Panc1 (cell line): ENCODE measurements around the gene CD8B.

ENCODE experiments used
- TF ChIP-seq, protein P1 (sequence below): fragments of 450-650 bp; IDR thresholded peaks from 2 replicates; pipeline ENCODE4 v1.5.1; 2017; ENCODE audit warnings: mild to moderate bottlenecking
- TF ChIP-seq, protein P2 (sequence below), 2 experiments: IDR thresholded peaks; 2 replicates each; pipeline ENCODE4 v1.6.1; 2011 to 2012; ENCODE audit warnings: low read depth in 2 of 2, control low read depth in 1 of 2, low read length in 1 of 2, mild to moderate bottlenecking in 1 of 2, moderate library complexity in 1 of 2; ENCODE audit not compliant: insufficient read depth in 1 of 2

DNA sequence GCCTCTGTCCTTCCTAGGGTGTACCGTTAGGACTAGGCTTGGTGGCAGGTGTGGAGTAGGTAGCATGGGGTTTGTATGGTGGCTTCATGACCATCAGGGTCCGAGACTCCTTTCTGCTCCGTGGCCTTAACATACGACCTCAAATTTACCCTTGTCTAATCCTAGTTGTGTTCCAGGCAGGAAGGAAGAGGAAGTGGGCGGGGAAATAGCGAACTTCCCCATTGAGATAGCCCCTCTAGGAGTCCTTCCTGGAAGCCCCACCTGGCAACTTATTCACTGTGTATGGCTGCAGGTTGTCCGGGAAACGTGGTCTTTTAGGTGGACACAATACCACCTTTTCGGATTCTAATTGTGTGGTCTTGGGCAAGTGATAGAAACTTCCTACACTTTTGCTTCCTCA is 80.3 kb downstream of the CD8B start:
- TF ChIP-seq, protein P1, sequence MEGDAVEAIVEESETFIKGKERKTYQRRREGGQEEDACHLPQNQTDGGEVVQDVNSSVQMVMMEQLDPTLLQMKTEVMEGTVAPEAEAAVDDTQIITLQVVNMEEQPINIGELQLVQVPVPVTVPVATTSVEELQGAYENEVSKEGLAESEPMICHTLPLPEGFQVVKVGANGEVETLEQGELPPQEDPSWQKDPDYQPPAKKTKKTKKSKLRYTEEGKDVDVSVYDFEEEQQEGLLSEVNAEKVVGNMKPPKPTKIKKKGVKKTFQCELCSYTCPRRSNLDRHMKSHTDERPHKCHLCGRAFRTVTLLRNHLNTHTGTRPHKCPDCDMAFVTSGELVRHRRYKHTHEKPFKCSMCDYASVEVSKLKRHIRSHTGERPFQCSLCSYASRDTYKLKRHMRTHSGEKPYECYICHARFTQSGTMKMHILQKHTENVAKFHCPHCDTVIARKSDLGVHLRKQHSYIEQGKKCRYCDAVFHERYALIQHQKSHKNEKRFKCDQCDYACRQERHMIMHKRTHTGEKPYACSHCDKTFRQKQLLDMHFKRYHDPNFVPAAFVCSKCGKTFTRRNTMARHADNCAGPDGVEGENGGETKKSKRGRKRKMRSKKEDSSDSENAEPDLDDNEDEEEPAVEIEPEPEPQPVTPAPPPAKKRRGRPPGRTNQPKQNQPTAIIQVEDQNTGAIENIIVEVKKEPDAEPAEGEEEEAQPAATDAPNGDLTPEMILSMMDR = no peak
- TF ChIP-seq, protein P2, sequence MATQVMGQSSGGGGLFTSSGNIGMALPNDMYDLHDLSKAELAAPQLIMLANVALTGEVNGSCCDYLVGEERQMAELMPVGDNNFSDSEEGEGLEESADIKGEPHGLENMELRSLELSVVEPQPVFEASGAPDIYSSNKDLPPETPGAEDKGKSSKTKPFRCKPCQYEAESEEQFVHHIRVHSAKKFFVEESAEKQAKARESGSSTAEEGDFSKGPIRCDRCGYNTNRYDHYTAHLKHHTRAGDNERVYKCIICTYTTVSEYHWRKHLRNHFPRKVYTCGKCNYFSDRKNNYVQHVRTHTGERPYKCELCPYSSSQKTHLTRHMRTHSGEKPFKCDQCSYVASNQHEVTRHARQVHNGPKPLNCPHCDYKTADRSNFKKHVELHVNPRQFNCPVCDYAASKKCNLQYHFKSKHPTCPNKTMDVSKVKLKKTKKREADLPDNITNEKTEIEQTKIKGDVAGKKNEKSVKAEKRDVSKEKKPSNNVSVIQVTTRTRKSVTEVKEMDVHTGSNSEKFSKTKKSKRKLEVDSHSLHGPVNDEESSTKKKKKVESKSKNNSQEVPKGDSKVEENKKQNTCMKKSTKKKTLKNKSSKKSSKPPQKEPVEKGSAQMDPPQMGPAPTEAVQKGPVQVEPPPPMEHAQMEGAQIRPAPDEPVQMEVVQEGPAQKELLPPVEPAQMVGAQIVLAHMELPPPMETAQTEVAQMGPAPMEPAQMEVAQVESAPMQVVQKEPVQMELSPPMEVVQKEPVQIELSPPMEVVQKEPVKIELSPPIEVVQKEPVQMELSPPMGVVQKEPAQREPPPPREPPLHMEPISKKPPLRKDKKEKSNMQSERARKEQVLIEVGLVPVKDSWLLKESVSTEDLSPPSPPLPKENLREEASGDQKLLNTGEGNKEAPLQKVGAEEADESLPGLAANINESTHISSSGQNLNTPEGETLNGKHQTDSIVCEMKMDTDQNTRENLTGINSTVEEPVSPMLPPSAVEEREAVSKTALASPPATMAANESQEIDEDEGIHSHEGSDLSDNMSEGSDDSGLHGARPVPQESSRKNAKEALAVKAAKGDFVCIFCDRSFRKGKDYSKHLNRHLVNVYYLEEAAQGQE (IDR thresholded peaks at IDR 0.05; ENCODE audit: insufficient read depth in 1 of 2, low read depth in 2 of 2, low read length in 1 of 2) = no peak
